ENCODE results near the gene TPGS2.
"Not testable (repeated sequence)": the region's sequence is repeated elsewhere in the genome, so short reads cannot be mapped to it uniquely, and the experiment has no call there.

Gene TPGS2

GRCh38 chr18:36819621-36820020 is 9.2 kb downstream of the TPGS2 start:
- no peaks in the 10 kb centered on the region for H3K4me1 ChIP-seq (ENCODE audit: control insufficient read depth, insufficient read depth, low read length)
- H3K4me3 ChIP-seq (ENCODE audit: low read length) = no peak overlapping the region
- H3K36me3 ChIP-seq (ENCODE audit: insufficient read depth, low read length) = peaks cover 27% of the 10 kb centered on the region
- H3K27me3 ChIP-seq (ENCODE audit: control insufficient read depth, insufficient read depth, low read length) = no peaks in the 10 kb centered on the region
- H3K9me3 ChIP-seq (replicated peaks; ENCODE audit: low read length) = no peaks in the 10 kb centered on the region
- H3K4me2 ChIP-seq (ENCODE audit: low read length) = no peak overlapping the region
- no peak overlapping the region for H3K9ac ChIP-seq (ENCODE audit: low read depth, low read length)

GRCh38 chr18:36818652-36819051 is 10.2 kb downstream of the TPGS2 start:
- Histone ChIP-seq H3K36me3 (ENCODE audit: insufficient read depth, low read length) (peaks cover 35% of the 10 kb centered on the region), H3K4me1 (ENCODE audit: control insufficient read depth, insufficient read depth, low read length) (no peaks in the 10 kb centered on the region), H3K4me3 (ENCODE audit: low read length) (no peak overlapping the region), H3K9me3 (replicated peaks; ENCODE audit: low read length) (no peaks in the 10 kb centered on the region), H3K27me3 (ENCODE audit: control insufficient read depth, insufficient read depth, low read length) (no peaks in the 10 kb centered on the region), H3K4me2 (ENCODE audit: low read length) (no peak overlapping the region), H3K9ac (ENCODE audit: low read depth, low read length) (no peak overlapping the region)

- Histone ChIP-seq H3K36me3 (ENCODE audit: insufficient read depth, low read length) (peaks cover 30% of the 10 kb centered on the region), H3K4me3 (ENCODE audit: low read length) (no peak overlapping the region), H3K4me1 (ENCODE audit: control insufficient read depth, insufficient read depth, low read length) (no peaks in the 10 kb centered on the region), H3K9me3 (replicated peaks; ENCODE audit: low read length) (no peaks in the 10 kb centered on the region), H3K9ac (ENCODE audit: low read depth, low read length) (no peak overlapping the region), H3K27me3 (ENCODE audit: control insufficient read depth, insufficient read depth, low read length) (no peaks in the 10 kb centered on the region), H3K4me2 (ENCODE audit: low read length) (no peak overlapping the region)
These were observed 11.8 kb downstream of the TPGS2 start for GRCh38 chr18:36817039-36817438.

- H3K9me3 ChIP-seq (replicated peaks; ENCODE audit: low read length); H3K9ac ChIP-seq (ENCODE audit: low read depth, low read length); H3K4me2 ChIP-seq (ENCODE audit: low read length); H3K27me3 ChIP-seq (ENCODE audit: control insufficient read depth, insufficient read depth, low read length); H3K4me1 ChIP-seq (ENCODE audit: control insufficient read depth, insufficient read depth, low read length); H3K4me3 ChIP-seq (ENCODE audit: low read length): not testable (repeated sequence)
- H3K36me3 ChIP-seq (ENCODE audit: insufficient read depth, low read length) = peaks cover 30% of the 10 kb centered on the region
These were observed 12.7 kb downstream of the TPGS2 start for GRCh38 chr18:36816096-36816495.

GRCh38 chr18:36814994-36815393 is 13.8 kb downstream of the TPGS2 start:
- Histone ChIP-seq H3K27me3 (ENCODE audit: control insufficient read depth, insufficient read depth, low read length) (no peaks in the 10 kb centered on the region), H3K4me3 (ENCODE audit: low read length) (no peak overlapping the region), H3K9me3 (replicated peaks; ENCODE audit: low read length) (no peaks in the 10 kb centered on the region), H3K4me1 (ENCODE audit: control insufficient read depth, insufficient read depth, low read length) (no peaks in the 10 kb centered on the region), H3K9ac (ENCODE audit: low read depth, low read length) (no peak overlapping the region), H3K4me2 (ENCODE audit: low read length) (no peak overlapping the region), H3K36me3 (ENCODE audit: insufficient read depth, low read length) (peaks cover 30% of the 10 kb centered on the region)

GRCh38 chr18:36813824-36814223 is 15.0 kb downstream of the TPGS2 start:
- H3K9me3 ChIP-seq (replicated peaks; ENCODE audit: low read length) = no peaks in the 10 kb centered on the region
- no peaks in the 10 kb centered on the region for H3K27me3 ChIP-seq (ENCODE audit: control insufficient read depth, insufficient read depth, low read length)
- no peak overlapping the region for H3K9ac ChIP-seq (ENCODE audit: low read depth, low read length)
- peaks cover 27% of the 10 kb centered on the region for H3K36me3 ChIP-seq (ENCODE audit: insufficient read depth, low read length)
- no peak overlapping the region for H3K4me2 ChIP-seq (ENCODE audit: low read length)
- H3K4me1 ChIP-seq (ENCODE audit: control insufficient read depth, insufficient read depth, low read length) = peaks cover 3% of the 10 kb centered on the region
- no peak overlapping the region for H3K4me3 ChIP-seq (ENCODE audit: low read length)

- H3K4me1 ChIP-seq (ENCODE audit: control insufficient read depth, insufficient read depth, low read length) = peaks cover 5% of the 10 kb centered on the region
- no peak overlapping the region for H3K4me3 ChIP-seq (ENCODE audit: low read length)
- H3K36me3 ChIP-seq (ENCODE audit: insufficient read depth, low read length) = peaks cover 22% of the 10 kb centered on the region
- H3K27me3 ChIP-seq (ENCODE audit: control insufficient read depth, insufficient read depth, low read length) = no peaks in the 10 kb centered on the region
- H3K9me3 ChIP-seq (replicated peaks; ENCODE audit: low read length) = no peaks in the 10 kb centered on the region
- no peak overlapping the region for H3K4me2 ChIP-seq (ENCODE audit: low read length)
- H3K9ac ChIP-seq (ENCODE audit: low read depth, low read length) = no peak overlapping the region
These were observed 15.6 kb downstream of the TPGS2 start for GRCh38 chr18:36813101-36813775.

- Histone ChIP-seq H3K9ac (ENCODE audit: low read depth, low read length) (no peak overlapping the region), H3K9me3 (replicated peaks; ENCODE audit: low read length) (no peaks in the 10 kb centered on the region), H3K36me3 (ENCODE audit: insufficient read depth, low read length) (peaks cover 17% of the 10 kb centered on the region), H3K4me2 (ENCODE audit: low read length) (no peak overlapping the region), H3K4me1 (ENCODE audit: control insufficient read depth, insufficient read depth, low read length) (peaks cover 5% of the 10 kb centered on the region), H3K27me3 (ENCODE audit: control insufficient read depth, insufficient read depth, low read length) (no peaks in the 10 kb centered on the region), H3K4me3 (ENCODE audit: low read length) (no peak overlapping the region)
These were observed 16.1 kb downstream of the TPGS2 start for GRCh38 chr18:36812678-36813077.

GRCh38 chr18:36811955-36812354 is 16.8 kb downstream of the TPGS2 start:
- H3K36me3 ChIP-seq (ENCODE audit: insufficient read depth, low read length) = peaks cover 18% of the 10 kb centered on the region

GRCh38 chr18:36811430-36811829 is 17.4 kb downstream of the TPGS2 start:
- Histone ChIP-seq H3K4me1 (ENCODE audit: control insufficient read depth, insufficient read depth, low read length) (peaks cover 5% of the 10 kb centered on the region), H3K4me2 (ENCODE audit: low read length) (no peak overlapping the region), H3K9me3 (replicated peaks; ENCODE audit: low read length) (no peaks in the 10 kb centered on the region), H3K27me3 (ENCODE audit: control insufficient read depth, insufficient read depth, low read length) (no peaks in the 10 kb centered on the region), H3K4me3 (ENCODE audit: low read length) (no peak overlapping the region), H3K36me3 (ENCODE audit: insufficient read depth, low read length) (peaks cover 20% of the 10 kb centered on the region), H3K9ac (ENCODE audit: low read depth, low read length) (no peak overlapping the region)

More at GRCh38 chr18:36811955-36812354, 16.8 kb downstream of the TPGS2 start:
- no peaks in the 10 kb centered on the region for H3K9me3 ChIP-seq (replicated peaks; ENCODE audit: low read length)
- no peaks in the 10 kb centered on the region for H3K27me3 ChIP-seq (ENCODE audit: control insufficient read depth, insufficient read depth, low read length)
- H3K4me1 ChIP-seq (ENCODE audit: control insufficient read depth, insufficient read depth, low read length) = peaks cover 5% of the 10 kb centered on the region
- H3K9ac ChIP-seq (ENCODE audit: low read depth, low read length) = no peak overlapping the region
- H3K4me3 ChIP-seq (ENCODE audit: low read length) = no peak overlapping the region
- no peak overlapping the region for H3K4me2 ChIP-seq (ENCODE audit: low read length)

- H3K9ac ChIP-seq (ENCODE audit: low read depth, low read length) = no peak overlapping the region
- H3K4me2 ChIP-seq (ENCODE audit: low read length) = no peak overlapping the region
- H3K4me3 ChIP-seq (ENCODE audit: low read length) = no peak overlapping the region
- H3K27me3 ChIP-seq (ENCODE audit: control insufficient read depth, insufficient read depth, low read length) = no peaks in the 10 kb centered on the region
- no peaks in the 10 kb centered on the region for H3K9me3 ChIP-seq (replicated peaks; ENCODE audit: low read length)
- peaks cover 36% of the 10 kb centered on the region for H3K36me3 ChIP-seq (ENCODE audit: insufficient read depth, low read length)
- peaks cover 5% of the 10 kb centered on the region for H3K4me1 ChIP-seq (ENCODE audit: control insufficient read depth, insufficient read depth, low read length)
These were observed 19.0 kb downstream of the TPGS2 start for GRCh38 chr18:36809590-36810381.

- H3K27me3 ChIP-seq (ENCODE audit: control insufficient read depth, insufficient read depth, low read length) = no peaks in the 10 kb centered on the region
- no peak overlapping the region for H3K4me3 ChIP-seq (ENCODE audit: low read length)
- H3K4me1 ChIP-seq (ENCODE audit: control insufficient read depth, insufficient read depth, low read length) = peaks cover 5% of the 10 kb centered on the region
- no peaks in the 10 kb centered on the region for H3K9me3 ChIP-seq (replicated peaks; ENCODE audit: low read length)
- no peak overlapping the region for H3K4me2 ChIP-seq (ENCODE audit: low read length)
- no peak overlapping the region for H3K9ac ChIP-seq (ENCODE audit: low read depth, low read length)
- peaks cover 38% of the 10 kb centered on the region for H3K36me3 ChIP-seq (ENCODE audit: insufficient read depth, low read length)
These were observed 20.1 kb downstream of the TPGS2 start for GRCh38 chr18:36808681-36809080.

Measured in skeletal muscle satellite cell (primary cell).